RKO (cell line): ENCODE data around the gene OR52E2.

Experiments
- DNase-seq: peaks from one replicate; pipeline ENCODE4 v3.0.0-alpha.2; 2016; ENCODE audit warnings: low spot score

The OR52E2 gene

DNA sequence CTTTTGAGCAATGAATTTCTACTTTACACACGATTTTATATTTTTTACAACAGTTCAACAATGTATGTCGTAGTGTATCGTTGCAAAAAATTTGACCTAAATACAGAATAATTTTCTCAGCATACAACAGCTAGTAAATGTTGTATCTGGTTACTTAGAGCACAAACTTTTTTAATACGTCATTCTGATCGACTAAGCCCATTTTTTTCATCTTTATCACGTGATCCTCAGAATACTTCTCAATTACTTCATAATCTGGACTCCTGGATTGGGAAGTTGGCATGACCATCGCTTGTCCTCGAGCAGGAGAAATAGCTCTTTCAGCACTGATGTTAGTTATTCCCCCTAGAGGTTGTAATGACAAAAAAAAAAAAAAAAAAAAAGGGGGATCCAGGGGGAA lies 48.2 kb downstream of the OR52E2 start:
- no peak for DNase-seq
